NCI-H510A treated with DMSO at 0.1 percent for 48 hours (cell line): ENCODE results near the gene PRKAB1.
"Not testable (repeated sequence)": the region's sequence is repeated elsewhere in the genome, so short reads cannot be mapped to it uniquely, and the experiment has no call there.

Source experiments
- DNase-seq: peaks from one replicate; lab custom pipeline; 2025; lab: John Stamatoyannopoulos, UW

Gene PRKAB1

GRCh38 chr12:119685375-119685774, 17.4 kb downstream of the PRKAB1 start:
- no peak for DNase-seq

DNA sequence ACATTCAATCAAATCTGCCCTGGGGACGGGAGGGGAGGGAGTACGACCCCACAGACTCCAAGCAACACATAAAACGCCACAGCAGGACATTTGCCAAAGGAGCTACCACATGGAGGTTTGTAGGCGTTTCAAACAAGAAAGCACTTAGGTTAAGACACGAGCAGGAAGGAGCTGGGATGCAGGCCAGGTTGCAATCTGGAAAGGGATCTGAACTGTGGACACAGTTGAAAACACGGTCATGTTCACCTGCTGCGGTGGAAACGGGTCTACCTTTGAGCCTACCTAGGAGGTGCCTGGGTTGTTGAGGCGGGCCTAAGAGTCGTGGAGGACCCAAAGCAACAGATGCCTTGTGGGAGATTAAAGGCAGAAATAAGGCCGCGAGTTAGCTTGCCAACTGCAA, 18.4 kb downstream of the PRKAB1 start:
- no peak for DNase-seq

DNA sequence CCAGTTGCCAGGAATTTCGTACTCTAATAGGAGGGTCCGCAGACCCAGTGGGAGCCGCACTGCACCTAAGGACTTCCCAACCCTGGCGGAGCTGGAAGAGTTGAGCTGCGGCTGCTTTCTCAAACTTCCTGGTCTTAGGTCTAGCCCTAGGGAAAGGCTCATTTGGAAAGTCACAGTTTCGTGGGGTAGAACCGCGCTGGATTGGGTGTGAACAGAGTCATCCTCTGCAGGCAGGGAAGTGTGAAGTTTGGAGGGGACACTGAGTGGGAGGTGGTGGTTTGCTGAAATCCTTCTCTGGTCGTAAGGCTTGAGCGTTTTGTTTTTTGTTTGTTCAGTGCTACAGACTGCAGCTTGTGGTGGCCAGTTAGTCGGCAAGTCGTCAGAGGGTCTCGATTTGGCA, 18.8 kb downstream of the PRKAB1 start:
- DNase-seq = no peak

DNA sequence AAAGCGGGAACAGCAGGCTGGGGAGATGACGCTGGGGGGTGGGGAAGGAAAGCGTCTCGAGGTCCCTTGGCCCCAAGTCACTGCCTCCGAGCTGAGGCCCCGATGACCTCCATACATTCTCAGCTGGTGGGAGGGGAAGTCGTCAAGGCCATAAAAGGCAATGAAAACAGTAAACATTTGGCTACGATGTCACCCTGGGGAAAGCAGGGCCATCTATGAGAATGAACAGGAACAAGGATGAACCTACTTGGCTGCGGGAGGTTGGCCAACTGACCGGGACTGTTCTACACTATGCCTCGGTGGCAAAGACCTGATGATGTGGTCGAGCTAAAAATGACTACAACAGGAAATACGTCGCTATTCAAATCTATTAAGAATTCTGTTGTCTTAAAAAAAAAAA, 19.5 kb downstream of the PRKAB1 start:
- DNase-seq = no peak

- DNase-seq = no peak
These were observed 19.9 kb downstream of the PRKAB1 start for GRCh38 chr12:119687879-119688278.

DNA sequence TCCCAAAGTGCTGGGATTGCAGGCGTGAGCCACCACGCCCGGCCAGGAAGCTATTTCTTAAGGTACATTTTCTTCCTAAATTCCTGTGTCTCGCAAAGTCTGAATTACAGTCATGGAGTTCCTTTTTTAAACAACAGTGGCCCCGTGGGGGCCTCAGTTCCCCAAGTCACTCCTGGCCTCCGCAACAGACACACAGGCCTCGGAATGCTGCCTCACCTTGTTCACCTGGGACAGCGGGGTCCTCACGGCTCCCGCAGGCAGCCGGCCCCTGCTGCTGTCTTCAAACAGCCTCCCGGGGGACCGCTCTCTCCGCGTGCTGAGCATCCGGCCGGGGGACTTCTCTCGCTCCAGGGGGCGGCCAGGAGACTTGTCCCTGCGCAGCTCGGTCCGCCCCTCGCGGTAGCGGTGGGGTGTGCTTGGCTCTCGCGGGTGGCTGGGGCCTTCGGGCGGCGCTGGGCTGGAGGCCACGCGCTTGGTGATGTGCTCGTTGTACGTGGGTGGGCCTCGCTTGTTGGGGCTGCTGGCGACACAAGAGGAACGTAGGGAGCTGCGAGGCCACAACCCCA, 22.1 kb downstream of the PRKAB1 start:
- no peak for DNase-seq

GRCh38 chr12:119691202-119691810, 23.4 kb downstream of the PRKAB1 start:
- DNase-seq = no peak

- DNase-seq = no peak
These were observed 24.5 kb downstream of the PRKAB1 start for GRCh38 chr12:119692410-119692809.

DNA sequence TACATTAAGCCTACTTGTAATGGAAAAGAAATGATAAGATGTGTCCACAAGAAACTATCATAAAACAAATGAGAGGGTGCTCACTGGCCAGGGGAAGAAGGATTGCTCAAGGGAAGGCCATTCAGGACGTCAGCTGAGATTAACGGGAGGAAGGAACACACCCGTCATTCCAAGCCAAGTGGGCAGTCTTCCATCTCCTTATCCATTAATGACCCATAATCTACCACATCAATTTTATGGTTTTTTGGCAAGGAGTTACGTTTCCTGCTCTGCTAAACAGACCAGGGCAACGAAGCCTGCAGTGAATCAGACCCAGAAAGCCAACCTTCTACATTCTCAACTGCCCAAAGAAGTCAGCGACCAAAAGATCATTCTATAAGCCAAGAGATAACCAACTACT, 25.1 kb downstream of the PRKAB1 start:
- no peak for DNase-seq

- DNase-seq = no peak
These were observed 25.6 kb downstream of the PRKAB1 start for GRCh38 chr12:119693511-119693910.

DNA sequence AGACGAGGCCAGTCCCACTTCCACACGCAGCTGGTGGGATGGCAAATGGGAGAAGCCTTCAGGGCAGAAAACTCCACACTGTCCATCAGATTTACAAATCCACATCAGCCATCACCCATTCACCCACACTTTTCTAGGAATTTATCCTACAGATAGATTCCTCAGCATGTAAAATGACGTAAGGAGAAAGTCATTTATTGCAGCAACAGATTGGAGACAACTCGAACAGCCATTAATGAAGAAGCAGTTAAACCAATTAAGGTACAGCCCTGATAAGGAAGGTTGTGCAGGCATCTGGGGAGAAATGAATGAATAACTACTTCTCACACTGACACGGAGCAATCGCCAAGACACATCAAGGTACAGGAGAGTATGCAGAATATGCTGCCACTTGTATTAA, 26.2 kb downstream of the PRKAB1 start:
- no peak for DNase-seq

GRCh38 chr12:119695034-119695433, 27.1 kb downstream of the PRKAB1 start:
- DNase-seq = peak; percentile 21

DNA sequence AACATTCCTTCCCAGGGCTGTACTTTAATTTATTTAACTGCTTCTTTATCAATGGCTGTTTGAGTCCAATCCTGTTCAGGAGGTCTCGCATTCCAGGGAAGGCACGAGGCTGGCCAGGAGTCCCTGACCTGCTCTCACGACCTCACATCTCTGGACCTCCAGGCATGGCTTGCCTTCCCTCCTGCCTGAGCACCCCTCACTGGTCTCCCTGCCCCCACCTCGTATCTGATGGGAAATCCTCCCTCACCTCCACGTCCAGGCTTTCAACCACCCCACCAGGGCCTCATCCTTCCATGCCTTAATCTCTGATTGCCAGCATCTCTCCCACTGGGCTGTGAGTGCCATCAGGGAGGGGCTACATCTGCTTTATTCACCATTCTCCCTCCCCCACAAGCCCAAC, 29.0 kb downstream of the PRKAB1 start:
- DNase-seq = no peak

DNA sequence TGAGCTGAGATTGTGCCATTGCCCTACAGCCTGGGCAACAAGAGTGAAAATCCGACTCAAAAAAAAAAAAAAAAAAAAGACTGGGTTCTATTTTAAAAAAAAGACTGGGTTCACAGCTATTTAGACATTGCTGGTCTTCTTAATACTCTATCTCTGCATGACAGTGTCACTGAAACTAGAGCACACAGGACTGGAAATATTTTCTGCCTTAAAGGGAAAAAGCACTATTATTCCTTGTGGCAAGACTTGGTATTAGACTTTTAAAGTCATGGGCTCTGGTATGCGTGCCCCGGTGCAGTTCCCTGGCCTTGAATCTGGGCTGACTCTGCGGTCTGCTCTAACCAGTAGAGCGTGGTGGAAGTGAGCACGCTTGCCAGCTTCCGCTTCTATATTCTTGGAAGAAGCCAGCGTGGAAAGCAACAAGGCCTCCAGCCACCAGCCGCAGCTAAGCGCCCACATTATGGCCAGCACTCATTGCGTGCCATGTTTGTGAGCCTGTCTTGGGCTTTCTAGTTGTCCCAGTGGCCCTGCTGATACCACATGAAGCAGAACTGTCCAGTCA, 31.3 kb downstream of the PRKAB1 start:
- DNase-seq = no peak

- DNase-seq = no peak
These were observed 32.1 kb downstream of the PRKAB1 start for GRCh38 chr12:119700078-119700477.

- DNase-seq = no peak
These were observed 36.3 kb downstream of the PRKAB1 start for GRCh38 chr12:119704065-119704747.

GRCh38 chr12:119705182-119705581, 37.2 kb downstream of the PRKAB1 start:
- no peak for DNase-seq

- DNase-seq = not testable (repeated sequence)
These were observed 38.5 kb downstream of the PRKAB1 start for GRCh38 chr12:119706427-119706826.

GRCh38 chr12:119710374-119710964, 42.5 kb downstream of the PRKAB1 start:
- DNase-seq = peak; percentile 93

DNA sequence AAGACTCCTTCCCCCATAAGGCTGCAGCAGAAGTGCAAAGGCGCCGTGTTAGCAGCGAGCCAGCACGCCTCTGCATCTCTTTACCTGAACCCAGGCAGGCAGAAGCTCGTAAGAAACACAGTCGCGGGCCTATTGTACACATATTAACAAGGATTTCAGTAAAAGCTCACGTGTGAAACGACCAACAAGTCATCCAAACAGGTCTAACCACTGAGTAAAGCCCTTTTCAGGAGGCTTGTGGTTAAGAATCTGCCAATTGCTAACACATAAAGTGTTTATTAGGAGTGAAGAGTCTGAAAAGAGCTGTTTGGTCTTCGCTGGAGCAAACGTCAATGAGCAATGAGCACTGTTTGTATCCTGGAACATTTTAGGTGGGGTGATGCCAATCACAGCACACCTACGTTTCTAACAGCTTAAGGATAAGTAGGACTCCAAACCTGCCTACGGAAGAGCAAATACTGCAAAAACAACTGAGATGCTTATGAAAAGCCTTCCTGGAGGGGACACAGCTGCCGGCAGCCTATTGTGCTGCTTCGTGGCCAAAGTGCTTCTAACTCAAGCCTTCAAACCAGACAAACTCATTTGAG, 43.1 kb downstream of the PRKAB1 start:
- DNase-seq = peak; percentile 100

DNA sequence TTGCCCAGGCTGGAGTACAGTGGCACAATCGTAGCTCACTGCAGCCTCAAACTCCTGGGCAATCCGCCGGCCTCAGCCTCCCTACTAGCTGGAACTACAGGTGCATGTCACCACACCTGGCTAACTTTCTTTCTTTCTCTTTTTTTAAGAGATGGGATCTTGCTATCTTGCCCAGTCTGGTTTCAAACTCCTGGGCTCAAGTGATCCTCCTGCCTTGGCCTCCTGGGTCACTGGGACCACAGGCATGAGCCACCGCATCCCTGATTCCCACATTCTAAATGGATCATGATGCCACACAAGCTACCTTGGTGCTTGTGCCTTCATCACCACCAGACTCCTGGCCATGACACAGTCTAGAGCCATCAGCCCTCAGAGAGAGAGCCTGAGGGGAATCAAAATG, 43.8 kb downstream of the PRKAB1 start:
- no peak for DNase-seq

- no peak for DNase-seq
These were observed 44.8 kb downstream of the PRKAB1 start for GRCh38 chr12:119712721-119713120.
